Kidney (tissue), 14 donors: ENCODE data around the gene MT3. TPM values are rescaled to one million over a fixed set of nuclear protein-coding genes. Genes with fewer than 3 reads are reported as not detected.

Experiments
- DNase-seq, 5 donors: peaks; one replicate each; pipeline ENCODE4 v3.0.0-alpha.2; 2013 to 2020
- FAIRE-seq: peaks from 2 replicates; lab custom pipeline; 2012; peaks lifted over from hg19 to GRCh38; lab: Jason Lieb, UNC
- H3K27ac ChIP-seq, 2 donors: one replicate each; pipeline ENCODE4 v1.7.0; 2013; ENCODE audit warnings: low read depth in 2 of 2, low read length in 2 of 2, inconsistent platforms in 1 of 2
- H3K27me3 ChIP-seq: one replicate; pipeline ENCODE4 v1.7.1; 2013; ENCODE audit warnings: low read length, inconsistent platforms; ENCODE audit not compliant: control insufficient read depth, insufficient read depth
- H3K36me3 ChIP-seq, 3 donors: one replicate each; pipeline versions ENCODE4 v1.7.0 to v1.7.1; 2013; ENCODE audit warnings: low read length in 3 of 3, control low read depth in 1 of 3, inconsistent platforms in 1 of 3; ENCODE audit not compliant: insufficient read depth in 3 of 3, control insufficient read depth in 2 of 3
- H3K4me1 ChIP-seq, 3 donors: one replicate each; pipeline versions ENCODE4 v1.7.0 to v1.7.1; 2013; ENCODE audit warnings: low read length in 3 of 3, inconsistent platforms in 1 of 3, low read depth in 1 of 3; ENCODE audit not compliant: control insufficient read depth in 2 of 3, insufficient read depth in 2 of 3
- H3K4me3 ChIP-seq, 3 donors: one replicate each; pipeline versions ENCODE4 v1.7.0 to v1.8.1; 2013; ENCODE audit warnings: low read length in 3 of 3, control low read depth in 1 of 3, inconsistent platforms in 1 of 3
- H3K9ac ChIP-seq, 3 donors: one replicate each; pipeline versions ENCODE4 v1.7.0 to v1.7.1; 2013; ENCODE audit warnings: low read length in 3 of 3, control low read depth in 1 of 3, inconsistent platforms in 1 of 3
- H3K9me3 ChIP-seq, 3 donors: one replicate each; pipeline versions ENCODE4 v1.7.0 to v1.7.1; 2013; ENCODE audit warnings: low read length in 3 of 3, control low read depth in 1 of 3, inconsistent platforms in 1 of 3; ENCODE audit not compliant: control insufficient read depth in 2 of 3, insufficient read depth in 1 of 3
- CTCF ChIP-seq: IDR thresholded peaks from 3 replicates; pipeline ENCODE4 v1.5.1; 2012; ENCODE audit warnings: mild to moderate bottlenecking, moderate library complexity, borderline replicate concordance; ENCODE audit not compliant: insufficient read depth; ENCODE audit errors: extremely low read depth
- intact Hi-C: fragments of 100-400 bp; cut with DNase I; formaldehyde crosslinking; loops from one replicate; pipeline ENCODE4 v1.11.1; 2022
- polyA plus RNA-seq: library from polyadenylated mRNA; stranded (reverse); fragments of 350-450 nt; fragmentation: Illumina TruSeq; extraction: RNeasy Lipid Tissue Mini Kit (QIAGEN cat#74804); gene quantifications from one replicate; pipeline ENCODE4 v1.2.3, GENCODE V29; 2014; ENCODE audit warnings: low read depth, low replicate concordance; ENCODE audit not compliant: insufficient read depth
- total RNA-seq: library from RNA; stranded (reverse); fragmentation: NEBNext Ultra II Directional; extraction: Animal tissue kit (Norgen Biotek cat#: 25700); gene quantifications from one replicate; pipeline ENCODE4 v1.2.1, GENCODE V29; 2021
- donor health status: control.
- donor health status: control.
- donor health status: control.
- donor health status: control.
- donor health status: control.
- donor health status: DM: yes; HTN: yes; CAD: no.
- donor health status: Normal renal cell carcinoma (clear cell type).

The MT3 gene
- total and polyA plus RNA-seq, 2 donors from 2014 or later: 25.5 TPM; not detected in 1

DNA sequence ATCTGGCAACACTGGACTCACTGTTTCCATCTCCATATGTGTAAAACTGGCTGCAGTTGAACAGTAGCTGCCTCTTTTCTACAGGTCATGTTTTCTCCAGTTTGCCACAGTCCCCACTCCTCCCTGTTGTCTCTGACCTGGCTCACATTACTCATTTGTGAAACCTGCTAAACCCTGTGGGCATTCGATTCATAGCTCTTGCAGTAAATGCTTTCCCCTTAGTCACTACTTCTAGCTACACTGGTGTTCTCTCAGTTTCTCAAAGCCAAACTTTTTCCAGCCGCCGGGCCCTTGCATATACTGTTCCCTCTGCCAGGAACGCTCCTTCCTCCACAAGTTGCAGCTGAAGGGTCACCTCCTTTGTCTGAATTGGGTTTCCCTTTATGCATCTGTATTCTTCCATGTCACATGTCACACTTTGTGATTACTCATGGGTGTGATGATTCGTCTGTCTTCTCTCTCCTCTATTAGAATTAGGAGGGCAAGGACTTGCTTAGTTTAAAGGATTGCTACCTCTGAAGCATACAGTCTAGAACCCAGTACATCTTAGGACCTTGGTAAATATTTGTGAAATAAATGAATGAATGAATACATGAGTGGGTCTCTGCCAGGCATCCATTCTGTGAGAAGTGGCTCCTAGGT is 39.5 kb upstream of the MT3 start:
- H3K4me1 ChIP-seq: peaks cover 0 to 4% (median 0%) of the 10 kb centered on the region in 3 donors
- intact Hi-C loops: no loop called here
- no peaks in the 10 kb centered on the region for H3K9me3 ChIP-seq
- TF ChIP-seq CTCF: no peak
- FAIRE-seq: no peak
- no peak overlapping the region for H3K9ac ChIP-seq
- no peaks in the 10 kb centered on the region for H3K27me3 ChIP-seq
- H3K36me3 ChIP-seq: no peaks in the 10 kb centered on the region
- H3K4me3 ChIP-seq: no peak overlapping the region
- DNase-seq: no peak
- H3K27ac ChIP-seq: no peak overlapping the region

DNA sequence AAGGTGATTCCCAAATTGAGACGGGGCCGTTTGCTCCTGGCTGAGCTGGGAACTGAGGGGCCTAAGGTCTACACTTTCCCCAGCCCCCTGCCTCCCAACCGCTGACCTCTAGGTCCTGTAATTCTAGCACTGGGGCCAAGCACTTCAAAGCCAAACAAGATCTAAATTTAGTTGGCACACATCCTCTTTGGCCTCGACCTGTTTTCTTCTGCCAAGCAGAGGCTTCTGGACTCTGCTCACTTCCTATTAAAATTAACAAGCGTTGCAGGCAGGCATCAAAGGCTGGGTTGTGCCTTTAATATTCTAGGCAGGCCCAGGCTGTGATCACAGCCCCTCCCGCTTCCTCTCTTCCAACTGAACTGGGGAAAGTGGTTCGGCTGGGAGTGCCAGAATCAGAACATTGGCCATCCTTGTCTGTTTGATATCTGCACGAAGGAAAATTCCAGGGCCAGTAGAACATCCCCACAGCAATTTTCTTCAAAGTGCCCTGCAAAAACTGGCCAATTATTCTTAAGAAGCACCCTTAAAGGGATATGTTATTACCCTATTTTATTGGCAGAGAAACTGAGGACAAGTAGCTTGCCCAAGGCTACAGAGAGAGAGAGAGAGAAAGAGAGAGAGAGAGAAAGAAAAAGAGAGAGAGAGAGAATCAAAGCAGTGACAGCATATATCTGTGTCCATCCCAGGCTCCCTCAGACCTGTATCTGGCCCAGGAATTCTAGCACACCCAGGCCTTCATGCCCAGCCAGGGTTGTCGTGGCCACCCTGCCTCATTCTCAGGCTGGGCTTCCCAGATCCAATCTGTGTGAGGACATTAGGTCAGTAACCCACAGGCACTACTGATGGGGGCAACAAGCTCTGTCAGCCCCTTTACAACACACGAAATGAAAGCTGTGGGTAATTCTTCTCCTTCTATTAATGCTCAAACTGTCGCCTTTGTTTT is 37.3 kb upstream of the MT3 start:
- no peak overlapping the region for H3K27ac ChIP-seq

GRCh38 chr16:56554441-56554840 is 34.9 kb upstream of the MT3 start:
- Histone ChIP-seq H3K27me3 (no peaks in the 10 kb centered on the region), H3K9me3 (no peaks in the 10 kb centered on the region), H3K4me1 (peaks cover 0 to 4% (median 0%) of the 10 kb centered on the region in 3 donors), H3K27ac (no peak overlapping the region), H3K36me3 (no peaks in the 10 kb centered on the region), H3K4me3 (no peak overlapping the region), H3K9ac (no peak overlapping the region)
- intact Hi-C loops: no loop called here
- DNase-seq (no peak), FAIRE-seq (no peak)
- TF ChIP-seq CTCF: no peak

More for the DNA sequence above, 37.3 kb upstream of the MT3 start:
- TF ChIP-seq CTCF: no peak
- H3K27me3 ChIP-seq: no peaks in the 10 kb centered on the region
- FAIRE-seq (no peak), DNase-seq (peak in 4 of 5 donors; percentile 44 to 67 (median 53))
- no peaks in the 10 kb centered on the region for H3K9me3 ChIP-seq
- H3K4me1 ChIP-seq: peaks cover 0 to 4% (median 0%) of the 10 kb centered on the region in 3 donors
- no peak overlapping the region for H3K9ac ChIP-seq
- no peaks in the 10 kb centered on the region for H3K36me3 ChIP-seq
- intact Hi-C loops: no loop called here
- H3K4me3 ChIP-seq: no peak overlapping the region
